Trophoblast cell (in vitro differentiated cells and primary cell): ENCODE results near the gene HADHB. TPM values are rescaled to one million over a fixed set of nuclear protein-coding genes. Genes with fewer than 3 reads are reported as not detected.

Experiments used
- DNase-seq, 2 donors: peaks; one replicate each; pipeline ENCODE4 v3.0.0-alpha.2; 2016
- H2AFZ ChIP-seq: 2 replicates; pipeline ENCODE4 v1.6.1; 2013; ENCODE audit warnings: low read length, moderate library complexity, mild to moderate bottlenecking; ENCODE audit not compliant: insufficient read depth, poor library complexity
- H2AK5ac ChIP-seq: 2 replicates; pipeline ENCODE4 v1.6.1; 2013; ENCODE audit warnings: mild to moderate bottlenecking, low read length
- H2BK120ac ChIP-seq: 2 replicates; pipeline ENCODE4 v1.6.1; 2013; ENCODE audit warnings: low read length, mild to moderate bottlenecking, moderate library complexity; ENCODE audit not compliant: insufficient read depth, poor library complexity
- H2BK12ac ChIP-seq: 2 replicates; pipeline ENCODE4 v1.6.1; 2013; ENCODE audit warnings: mild to moderate bottlenecking, low read length, moderate library complexity
- H2BK5ac ChIP-seq: 2 replicates; pipeline ENCODE4 v1.6.1; 2013; ENCODE audit warnings: low read length, low read depth, moderate library complexity, mild to moderate bottlenecking; ENCODE audit not compliant: poor library complexity
- H3K14ac ChIP-seq: 2 replicates; pipeline ENCODE4 v1.6.1; 2013; ENCODE audit warnings: mild to moderate bottlenecking, low read length
- H3K18ac ChIP-seq: 2 replicates; pipeline ENCODE4 v1.6.1; 2013; ENCODE audit warnings: mild to moderate bottlenecking, low read length
- H3K23ac ChIP-seq: 2 replicates; pipeline ENCODE4 v1.6.1; 2013; ENCODE audit warnings: low read length
- H3K27ac ChIP-seq: 2 replicates; pipeline ENCODE4 v1.5.1; 2013; ENCODE audit warnings: low read depth, mild to moderate bottlenecking, inconsistent platforms, low read length, moderate library complexity
- H3K27me3 ChIP-seq: 2 replicates; pipeline ENCODE4 v1.6.1; 2013; ENCODE audit warnings: inconsistent platforms, mild to moderate bottlenecking, low read length, moderate library complexity; ENCODE audit not compliant: insufficient read depth
- H3K36me3 ChIP-seq, 2 experiments: 1 replicate in 1 of 2; 2 replicates in 1 of 2; pipeline ENCODE4 v1.6.1; 2013; ENCODE audit warnings: low read length in 2 of 2, mild to moderate bottlenecking in 2 of 2, moderate library complexity in 1 of 2; ENCODE audit not compliant: insufficient read depth in 2 of 2, control insufficient read depth in 1 of 2
- H3K4ac ChIP-seq: 2 replicates; pipeline ENCODE4 v1.6.1; 2013; ENCODE audit warnings: low read depth, mild to moderate bottlenecking, low read length, moderate library complexity
- H3K4me1 ChIP-seq, 2 experiments: 1 replicate in 1 of 2; 2 replicates in 1 of 2; pipeline ENCODE4 v1.6.1; 2013; ENCODE audit warnings: low read length in 2 of 2, mild to moderate bottlenecking in 2 of 2, moderate library complexity in 1 of 2; ENCODE audit not compliant: insufficient read depth in 2 of 2, control insufficient read depth in 1 of 2
- H3K4me2 ChIP-seq: 2 replicates; pipeline ENCODE4 v1.6.1; 2013; ENCODE audit warnings: inconsistent platforms, mild to moderate bottlenecking, low read length, moderate library complexity
- H3K4me3 ChIP-seq: 2 replicates; pipeline ENCODE4 v1.5.1; 2013; ENCODE audit warnings: mild to moderate bottlenecking, low read depth, low read length, inconsistent platforms
- H3K79me1 ChIP-seq: one replicate; pipeline ENCODE4 v1.6.1; 2013; ENCODE audit warnings: low read length
- H3K79me2 ChIP-seq: 2 replicates; pipeline ENCODE4 v1.6.1; 2013; ENCODE audit warnings: low read length, mild to moderate bottlenecking; ENCODE audit not compliant: control insufficient read depth, insufficient read depth, poor library complexity
- H3K9ac ChIP-seq: 2 replicates; pipeline ENCODE4 v1.6.1; 2013; ENCODE audit warnings: mild to moderate bottlenecking, low read length
- H3K9me3 ChIP-seq: 2 replicates; pipeline ENCODE4 v1.6.1; 2013; ENCODE audit warnings: low read depth, mild to moderate bottlenecking, control low read depth, inconsistent platforms, low read length; ENCODE audit not compliant: insufficient read depth
- H4K12ac ChIP-seq: 2 replicates; pipeline ENCODE4 v1.6.1; 2013; ENCODE audit warnings: low read depth, mild to moderate bottlenecking, low read length, moderate library complexity
- H4K8ac ChIP-seq: 2 replicates; pipeline ENCODE4 v1.6.1; 2013; ENCODE audit warnings: low read depth, mild to moderate bottlenecking, low read length, moderate library complexity
- H4K91ac ChIP-seq: one replicate; pipeline ENCODE4 v1.6.1; 2013; ENCODE audit warnings: low read depth, mild to moderate bottlenecking, low read length, moderate library complexity
- WGBS: extraction: QIAGEN DNeasy Blood & Tissue Kit; methylation state at CpG from one replicate; pipeline ENCODE4 v1.1.7; 2013; ENCODE audit warnings: missing lambda C conversion rate; ENCODE audit not compliant: insufficient read length, insufficient coverage; ENCODE audit errors: extremely low coverage; 5-methylcytosine and 5-hydroxymethylcytosine counted together
- polyA plus RNA-seq: library from polyadenylated mRNA; stranded (reverse); fragments of 200-250 nt; gene quantifications from 2 replicates; pipeline ENCODE4 v1.2.3, GENCODE V29; 2013

Gene HADHB
- 45.9 and 46.1 TPM in 2 replicates for polyA plus RNA-seq

- Histone ChIP-seq H2BK120ac (peak within 1 kb of the TSS; percentile 39), H2BK12ac (no peak within 1 kb of the TSS), H3K9ac (peak within 1 kb of the TSS; percentile 94), H3K4me2 (peak within 1 kb of the TSS; percentile 81), H2AK5ac (no peak within 1 kb of the TSS), H3K4ac (peak within 1 kb of the TSS; percentile 35), H3K14ac (peak within 1 kb of the TSS; percentile 78), H3K27me3 (no peaks in the 10 kb centered on the region), H3K23ac (no peak within 1 kb of the TSS), H3K9me3 (no peaks in the 10 kb centered on the region), H3K36me3 (no peaks in the 10 kb centered on the region), H3K4me3 (peak within 1 kb of the TSS; percentile 90), H4K8ac (peak within 1 kb of the TSS; percentile 86), H3K4me1 (no peaks in the 10 kb centered on the region), H4K12ac (peak within 1 kb of the TSS; percentile 60), H3K27ac (peak within 1 kb of the TSS; percentile 82), H2BK5ac (peak within 1 kb of the TSS; percentile 77), H2AFZ (peak within 1 kb of the TSS; percentile 72), H4K91ac (peak within 1 kb of the TSS; percentile 74), H3K18ac (peak within 1 kb of the TSS; percentile 68), H3K79me1 (peaks cover 5% of the 10 kb centered on the region), H3K79me2 (peaks cover 7% of the 10 kb centered on the region)
- WGBS: no CpG with 5 or more reads among the region's 63 CpGs
- peak; percentile 89 to 93 for DNase-seq
Measured at GRCh38 chr2:26244309-26245230, at the start of gene HADHB, which contains the start of gene HADHA. HADHB (plus strand) TSS chr2:26244939; CDS start chr2:26254255, 9,316 bp downstream. HADHA (minus strand) TSS chr2:26244632; CDS start chr2:26244596, 36 bp downstream.

GRCh38 chr2:26195040-26195984 lies 49.4 kb upstream of the HADHB start:
- Histone ChIP-seq H3K79me1 (no peaks in the 10 kb centered on the region), H3K4me1 (no peaks in the 10 kb centered on the region), H3K14ac (no peak overlapping the region), H4K12ac (no peak overlapping the region), H3K9ac (no peak overlapping the region), H3K4me3 (no peak overlapping the region), H4K8ac (no peak overlapping the region), H3K23ac (no peak overlapping the region), H2BK5ac (no peak overlapping the region), H3K4me2 (no peak overlapping the region), H3K18ac (no peak overlapping the region), H2AFZ (no peak overlapping the region), H2BK120ac (no peak overlapping the region), H2BK12ac (no peak overlapping the region), H2AK5ac (no peak overlapping the region), H3K27me3 (no peaks in the 10 kb centered on the region), H3K9me3 (no peaks in the 10 kb centered on the region), H3K27ac (no peak overlapping the region), H3K79me2 (no peaks in the 10 kb centered on the region), H3K36me3 (peaks cover 39 to 75% of the 10 kb centered on the region in 2 experiments), H3K4ac (no peak overlapping the region), H4K91ac (no peak overlapping the region)
- no CpG with 5 or more reads among the region's 12 CpGs for WGBS
- no peak for DNase-seq

DNA sequence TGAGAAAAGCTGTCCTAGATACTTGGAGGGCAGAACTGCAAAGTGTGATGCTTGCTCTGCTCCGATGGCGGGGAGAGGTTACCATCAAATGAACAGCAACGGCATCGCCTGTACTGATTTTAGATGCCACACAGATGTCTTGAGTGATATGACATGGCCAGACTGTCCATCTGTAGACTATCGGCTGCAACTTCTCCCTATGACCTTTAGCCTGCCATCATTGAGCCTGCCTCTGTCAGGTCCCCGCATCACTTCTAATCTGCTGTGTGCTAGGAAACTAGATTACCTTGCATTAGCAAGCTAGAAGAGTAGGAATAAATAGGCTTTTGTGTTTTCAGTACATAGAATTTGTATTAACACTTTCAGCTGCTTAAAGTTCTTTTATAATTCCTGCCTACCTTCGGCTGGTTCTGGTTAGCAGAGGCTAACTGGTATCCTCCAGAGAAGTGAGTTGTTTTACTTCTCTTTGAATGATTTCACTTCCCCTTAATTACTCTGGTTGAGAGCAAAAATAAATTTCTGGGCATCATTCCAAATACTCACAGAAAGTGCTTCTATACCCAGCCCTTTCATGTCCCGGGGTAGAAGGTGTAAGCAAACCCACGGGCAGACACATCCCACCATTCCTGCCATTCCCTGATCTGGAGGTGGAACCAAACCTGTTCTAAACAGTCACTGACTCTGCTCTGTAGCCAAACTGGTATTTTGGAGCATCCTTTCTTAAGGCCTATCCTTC lies 47.9 kb upstream of the HADHB start:
- peak overlapping the region; percentile 42 for H3K9ac ChIP-seq

DNA sequence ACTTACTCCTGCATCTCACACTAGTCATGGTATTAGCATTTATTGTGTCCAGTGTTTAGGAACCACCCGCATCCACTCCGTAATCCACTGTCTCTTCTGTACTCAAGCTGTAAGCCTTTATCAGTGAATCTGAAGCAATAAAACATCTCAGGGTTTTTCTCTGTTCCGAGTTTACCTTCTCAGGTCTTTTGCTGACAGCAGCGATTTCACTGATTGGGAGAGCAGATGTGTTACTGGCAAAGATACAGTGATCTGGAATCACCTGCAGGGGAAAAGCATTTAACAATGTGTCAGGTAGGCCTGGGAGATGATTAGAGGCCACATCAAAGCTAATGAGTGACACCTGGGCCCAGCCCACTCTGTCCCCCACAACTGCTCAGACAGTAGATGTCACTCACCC lies 47.2 kb upstream of the HADHB start:
- H2BK12ac ChIP-seq: no peak overlapping the region
- H2AK5ac ChIP-seq: no peak overlapping the region
- H2BK120ac ChIP-seq: no peak overlapping the region
- H3K4me2 ChIP-seq: no peak overlapping the region
- no peak overlapping the region for H4K91ac ChIP-seq
- peaks cover 30 to 67% of the 10 kb centered on the region in 2 experiments for H3K36me3 ChIP-seq
- H2BK5ac ChIP-seq: no peak overlapping the region
- H4K12ac ChIP-seq: no peak overlapping the region
- no CpG with 5 or more reads among the region's 4 CpGs for WGBS
- no peaks in the 10 kb centered on the region for H3K79me2 ChIP-seq
- H3K9ac ChIP-seq: no peak overlapping the region
- no peak overlapping the region for H3K4ac ChIP-seq
- H4K8ac ChIP-seq: no peak overlapping the region
- H3K4me1 ChIP-seq: no peaks in the 10 kb centered on the region
- no peak overlapping the region for H3K4me3 ChIP-seq
- H3K79me1 ChIP-seq: no peaks in the 10 kb centered on the region
- no peak overlapping the region for H3K23ac ChIP-seq
- no peaks in the 10 kb centered on the region for H3K27me3 ChIP-seq
- H3K27ac ChIP-seq: no peak overlapping the region
- no peak overlapping the region for H2AFZ ChIP-seq
- H3K9me3 ChIP-seq: no peaks in the 10 kb centered on the region
- no peak for DNase-seq
- no peak overlapping the region for H3K18ac ChIP-seq
- no peak overlapping the region for H3K14ac ChIP-seq

More for the DNA sequence above, 47.9 kb upstream of the HADHB start:
- Histone ChIP-seq H3K27me3 (no peaks in the 10 kb centered on the region), H2AFZ (no peak overlapping the region), H3K4me2 (no peak overlapping the region), H4K8ac (no peak overlapping the region), H3K18ac (no peak overlapping the region), H3K14ac (no peak overlapping the region), H3K27ac (no peak overlapping the region), H3K36me3 (peaks cover 29 to 65% of the 10 kb centered on the region in 2 experiments), H3K79me2 (no peaks in the 10 kb centered on the region), H3K4me3 (no peak overlapping the region), H3K23ac (no peak overlapping the region), H2BK5ac (no peak overlapping the region), H2BK120ac (no peak overlapping the region), H4K91ac (no peak overlapping the region), H3K4me1 (no peaks in the 10 kb centered on the region), H4K12ac (no peak overlapping the region), H2BK12ac (no peak overlapping the region), H3K9me3 (no peaks in the 10 kb centered on the region), H3K79me1 (no peaks in the 10 kb centered on the region), H2AK5ac (no peak overlapping the region), H3K4ac (no peak overlapping the region)
- no CpG with 5 or more reads among the region's 9 CpGs for WGBS
- DNase-seq: no peak
